HepG2 (cell line): ENCODE measurements around the gene RHBDL1. TPM values are rescaled to one million over a fixed set of nuclear protein-coding genes. Genes with fewer than 3 reads are reported as not detected.

Source experiments
- ARID5B ChIP-seq: IDR thresholded peaks from 2 replicates; pipeline ENCODE4 v1.4.0; 2020; ENCODE audit warnings: mild to moderate bottlenecking, missing genetic modification reagents
- ATF5 ChIP-seq: sonication (generic); formaldehyde crosslinking; IDR thresholded peaks from 2 replicates; pipeline ENCODE4 v1.4.0; 2020; ENCODE audit warnings: mild to moderate bottlenecking, low read depth, missing genetic modification reagents
- EZH2 ChIP-seq: conservative IDR thresholded peaks from 2 replicates; pipeline ENCODE4 v1.6.1; 2012; ENCODE audit warnings: mild to moderate bottlenecking, low read depth, low read length, moderate library complexity
- GLI4 ChIP-seq: sonication (generic); formaldehyde crosslinking; IDR thresholded peaks from 2 replicates; pipeline ENCODE4 v1.5.1; 2020; ENCODE audit warnings: missing genetic modification reagents, mild to moderate bottlenecking, moderate library complexity, borderline replicate concordance
- HMGXB3 ChIP-seq: sonication (generic); formaldehyde crosslinking; IDR thresholded peaks from 2 replicates; pipeline ENCODE4 v1.4.0; 2020; ENCODE audit warnings: missing genetic modification reagents, borderline replicate concordance
- KDM5A ChIP-seq: fragments of 200-600 bp; sonication (generic); IDR thresholded peaks from 2 replicates; pipeline ENCODE4 v1.7.0; 2018; ENCODE audit warnings: antibody characterized with exemption, mild to moderate bottlenecking, low read length, borderline replicate concordance
- MAZ ChIP-seq, 2 experiments: sonication (generic) in 1 of 2; formaldehyde crosslinking in 1 of 2; IDR thresholded peaks; 2 replicates each; pipeline versions ENCODE4 v1.5.0 to v1.6.1; 2012 to 2020; ENCODE audit warnings: low read depth in 2 of 2, mild to moderate bottlenecking in 2 of 2, borderline replicate concordance in 1 of 2, improper control_type of control experiment in 1 of 2, low read length in 1 of 2, missing genetic modification reagents in 1 of 2, moderate library complexity in 1 of 2
- MTA1 ChIP-seq: sonication (generic); formaldehyde crosslinking; IDR thresholded peaks from 2 replicates; pipeline ENCODE4 v1.4.0; 2020; ENCODE audit warnings: missing genetic modification reagents, mild to moderate bottlenecking, borderline replicate concordance
- MTF1 ChIP-seq: sonication (generic); formaldehyde crosslinking; IDR thresholded peaks from 2 replicates; pipeline ENCODE4 v1.5.0; 2020; ENCODE audit warnings: missing genetic modification reagents
- SNAPC2 ChIP-seq: sonication (generic); formaldehyde crosslinking; IDR thresholded peaks from 2 replicates; pipeline ENCODE4 v1.8.1; 2022; ENCODE audit warnings: mild to moderate bottlenecking, missing genetic modification reagents
- TARDBP ChIP-seq: sonication (generic); formaldehyde crosslinking; IDR thresholded peaks from 2 replicates; pipeline ENCODE4 v1.8.0; 2022; ENCODE audit warnings: mild to moderate bottlenecking, missing genetic modification reagents
- ZNF670 ChIP-seq: sonication (generic); formaldehyde crosslinking; IDR thresholded peaks from 2 replicates; pipeline ENCODE4 v1.8.0; 2022; ENCODE audit warnings: mild to moderate bottlenecking, missing genetic modification reagents, borderline replicate concordance
- ZNF768 ChIP-seq: sonication (generic); formaldehyde crosslinking; IDR thresholded peaks from 2 replicates; pipeline ENCODE4 v1.4.0; 2020; ENCODE audit warnings: missing genetic modification reagents
- ZNF790 ChIP-seq: sonication (generic); formaldehyde crosslinking; IDR thresholded peaks from 2 replicates; pipeline ENCODE4 v1.8.0; 2022; ENCODE audit warnings: missing genetic modification reagents, mild to moderate bottlenecking, borderline replicate concordance
- ZXDC ChIP-seq: sonication (generic); formaldehyde crosslinking; IDR thresholded peaks from 2 replicates; pipeline ENCODE4 v1.5.0; 2020; ENCODE audit warnings: mild to moderate bottlenecking, missing genetic modification reagents
- polyA plus RNA-seq, 8 experiments: library from polyadenylated mRNA; depleted of rRNA in 3 of 8; stranded (reverse) in 7 of 8; unstranded in 1 of 8; fragments of >200 nt; fragmentation: Illumina TruSeq in 4 of 8; extraction: Trizol in 4 of 8; gene quantifications; 2 replicates each; pipeline versions ENCODE4 v1.2.1 to v1.2.3, GENCODE V29; 2011 to 2016; ENCODE audit warnings: low read depth in 4 of 8, missing spikeins in 1 of 8, mixed read lengths in 1 of 8; ENCODE audit not compliant: insufficient read depth in 1 of 8
- total RNA-seq, 5 experiments: library from RNA; depleted of rRNA; stranded (reverse); fragments of >200 nt; fragmentation: Illumina TruSeq; extraction: Trizol; gene quantifications; 2 replicates each; pipeline ENCODE4 v1.2.3, GENCODE V29; 2016; ENCODE audit warnings: low read depth in 1 of 5

Gene RHBDL1
- total and polyA plus RNA-seq, 2 of the 13 experiments (the other 11 are each of a cell fraction or from before 2014, with no cell fraction given), result 1.8 to 3.8 TPM

- TF ChIP-seq HMGXB3 (CRISPR knock-in tag), result no peak
- peak; percentile 1; the same call in 1 of the 2 replicates for TF ChIP-seq MTA1 (CRISPR knock-in tag)
- 0 out of 2 replicates have a peak, but pooled peaks have one; percentile 12 for TF ChIP-seq ZNF670 (CRISPR knock-in tag)
- no peak for TF ChIP-seq EZH2
- TF ChIP-seq ZNF790 (CRISPR knock-in tag), result peak; percentile 82
- TF ChIP-seq GLI4 (CRISPR knock-in tag), result no peak
- no peak; the same call in 1 of the 2 replicates for TF ChIP-seq TARDBP (CRISPR knock-in tag)
- TF ChIP-seq MTF1 (CRISPR knock-in tag), result 0 out of 2 replicates have a peak, but pooled peaks have one; percentile 38
- TF ChIP-seq MAZ (IDR thresholded peaks at IDR 0.05; ENCODE audit: borderline replicate concordance, low read depth, low read length), result no peak; the same call in 1 of the 2 replicates
- TF ChIP-seq MAZ (CRISPR knock-in tag; IDR thresholded peaks at IDR 0.05; ENCODE audit: low read depth), result no peak; the same call in 1 of the 2 replicates
- TF ChIP-seq ZXDC (CRISPR knock-in tag), result no peak
- TF ChIP-seq ARID5B (CRISPR knock-in tag), result no peak; the same call in 1 of the 2 replicates
- peak; percentile 39; the same call in 1 of the 2 replicates for TF ChIP-seq ZNF768
- peak; percentile 30; the same call in 1 of the 2 replicates for TF ChIP-seq KDM5A
- TF ChIP-seq SNAPC2 (CRISPR knock-in tag), result peak; percentile 65
- 0 out of 2 replicates have a peak, but pooled peaks have one; percentile 21 for TF ChIP-seq ATF5 (CRISPR knock-in tag)
Observed at GRCh38 chr16:636206-637080, 39.0 kb upstream of the RHBDL1 start, which contains the start of gene METTL26 (continued).
